Activated CD4-positive, CD25-positive, alpha-beta regulatory T cell treated with anti-CD3 and anti-CD28 coated beads, Interleukin-2, amount 50 U/mL, for 24 hours (primary cell): ENCODE data around the gene TMEM208.

Source experiments
- ATAC-seq, 2 donors: fragments of 150-1000 bp; cut with Tn5 transposase; one replicate each; pipeline ENCODE4 v1.10.0; 2021; ENCODE audit warnings: mild to moderate bottlenecking in 1 of 2, moderate library complexity in 1 of 2

TMEM208 gene

GRCh38 chr16:67252609-67253497, 25.9 kb downstream of the TMEM208 start:
- ATAC-seq: no peak

GRCh38 chr16:67254801-67255552, 28.0 kb downstream of the TMEM208 start:
- no peak for ATAC-seq

- ATAC-seq: no peak
These were observed 28.8 kb downstream of the TMEM208 start for GRCh38 chr16:67255553-67256221.

GRCh38 chr16:67256701-67257230, 29.8 kb downstream of the TMEM208 start:
- no peak for ATAC-seq

GRCh38 chr16:67257486-67258160, 30.7 kb downstream of the TMEM208 start:
- ATAC-seq: no peak

GRCh38 chr16:67258161-67258835, 31.4 kb downstream of the TMEM208 start:
- ATAC-seq: no peak

- ATAC-seq: no peak
These were observed 32.8 kb downstream of the TMEM208 start for GRCh38 chr16:67259705-67260104.

GRCh38 chr16:67260426-67261063, 33.6 kb downstream of the TMEM208 start:
- ATAC-seq: no peak

- no peak for ATAC-seq
These were observed 36.3 kb downstream of the TMEM208 start for GRCh38 chr16:67263201-67263600.

GRCh38 chr16:67264277-67264676, 37.3 kb downstream of the TMEM208 start:
- ATAC-seq: no peak

GRCh38 chr16:67264866-67265265, 37.9 kb downstream of the TMEM208 start:
- ATAC-seq: no peak

- no peak for ATAC-seq
These were observed 38.9 kb downstream of the TMEM208 start for GRCh38 chr16:67265834-67266233.

- no peak for ATAC-seq
These were observed 41.2 kb downstream of the TMEM208 start for GRCh38 chr16:67268136-67268579.

GRCh38 chr16:67269766-67270165, 42.8 kb downstream of the TMEM208 start:
- ATAC-seq: no peak

- ATAC-seq: no peak
These were observed 44.0 kb downstream of the TMEM208 start for GRCh38 chr16:67270931-67271338.

- ATAC-seq: no peak
These were observed 44.5 kb downstream of the TMEM208 start for GRCh38 chr16:67271446-67271845.

- no peak for ATAC-seq
These were observed 48.4 kb downstream of the TMEM208 start for GRCh38 chr16:67275321-67275720.

GRCh38 chr16:67277294-67277998, 50.5 kb downstream of the TMEM208 start:
- no peak for ATAC-seq

- no peak for ATAC-seq
These were observed 51.3 kb downstream of the TMEM208 start for GRCh38 chr16:67277999-67278772.
